ENCODE data around the gene SLC6A3. TPM values are rescaled to one million over a fixed set of nuclear protein-coding genes. Genes with fewer than 3 reads are reported as not detected.
"Not testable (repeated sequence)": the region's sequence is repeated elsewhere in the genome, so short reads cannot be mapped to it uniquely, and the experiment has no call there.

Gene SLC6A3
- total RNA-seq, 1 donor from 2014 or later = not detected

- DNase-seq (ENCODE audit: low spot score) = no peak
- no peak overlapping the region for H3K4me3 Mint-ChIP-seq (ENCODE audit: low read depth)
- H3K36me3 Mint-ChIP-seq (ENCODE audit: low read depth) = no peaks in the 10 kb centered on the region
- intact Hi-C loops (cut with micrococcal nuclease) = no loop called here
- no peaks in the 10 kb centered on the region for H3K9me3 Mint-ChIP-seq
- H3K27me3 Mint-ChIP-seq (ENCODE audit: low read depth) = peaks cover 5% of the 10 kb centered on the region
- H3K27ac Mint-ChIP-seq = no peak overlapping the region
- no peaks in the 10 kb centered on the region for H3K4me1 Mint-ChIP-seq (ENCODE audit: low read depth)
Measured at GRCh38 chr5:1360861-1361260, 84.4 kb downstream of the SLC6A3 start.

GRCh38 chr5:1360367-1360766 lies 84.9 kb downstream of the SLC6A3 start:
- H3K9me3 Mint-ChIP-seq; H3K4me3 Mint-ChIP-seq (ENCODE audit: low read depth); H3K36me3 Mint-ChIP-seq (ENCODE audit: low read depth); intact Hi-C loops (cut with micrococcal nuclease); H3K27me3 Mint-ChIP-seq (ENCODE audit: low read depth); DNase-seq (ENCODE audit: low spot score); H3K4me1 Mint-ChIP-seq (ENCODE audit: low read depth); H3K27ac Mint-ChIP-seq: not testable (repeated sequence)

- Mint-ChIP-seq H3K4me1 (ENCODE audit: low read depth) (no peaks in the 10 kb centered on the region), H3K27me3 (ENCODE audit: low read depth) (peaks cover 6% of the 10 kb centered on the region), H3K4me3 (ENCODE audit: low read depth) (no peak overlapping the region), H3K9me3 (no peaks in the 10 kb centered on the region), H3K27ac (no peak overlapping the region), H3K36me3 (ENCODE audit: low read depth) (no peaks in the 10 kb centered on the region)
- intact Hi-C loops (cut with micrococcal nuclease) = no loop called here
- DNase-seq (ENCODE audit: low spot score) = no peak
Measured at GRCh38 chr5:1359713-1360112, 85.5 kb downstream of the SLC6A3 start.

GRCh38 chr5:1359031-1359645 lies 86.1 kb downstream of the SLC6A3 start:
- H3K4me3 Mint-ChIP-seq (ENCODE audit: low read depth) = no peak overlapping the region
- no peak for DNase-seq (ENCODE audit: low spot score)
- H3K27me3 Mint-ChIP-seq (ENCODE audit: low read depth) = peaks cover 11% of the 10 kb centered on the region
- H3K27ac Mint-ChIP-seq = no peak overlapping the region
- H3K4me1 Mint-ChIP-seq (ENCODE audit: low read depth) = no peaks in the 10 kb centered on the region
- intact Hi-C loops (cut with micrococcal nuclease) = no loop called here
- no peaks in the 10 kb centered on the region for H3K9me3 Mint-ChIP-seq
- no peaks in the 10 kb centered on the region for H3K36me3 Mint-ChIP-seq (ENCODE audit: low read depth)

- H3K4me3 Mint-ChIP-seq (ENCODE audit: low read depth) = no peak overlapping the region
- H3K4me1 Mint-ChIP-seq (ENCODE audit: low read depth) = no peaks in the 10 kb centered on the region
- H3K27ac Mint-ChIP-seq = no peak overlapping the region
- no peak for DNase-seq (ENCODE audit: low spot score)
- H3K36me3 Mint-ChIP-seq (ENCODE audit: low read depth) = no peaks in the 10 kb centered on the region
- intact Hi-C loops (cut with micrococcal nuclease) = no loop called here
- H3K27me3 Mint-ChIP-seq (ENCODE audit: low read depth) = peaks cover 10% of the 10 kb centered on the region
- no peaks in the 10 kb centered on the region for H3K9me3 Mint-ChIP-seq
Measured at GRCh38 chr5:1358726-1359025, 86.6 kb downstream of the SLC6A3 start.

- no peak for DNase-seq (ENCODE audit: low spot score)
- Mint-ChIP-seq H3K4me3 (ENCODE audit: low read depth) (no peak overlapping the region), H3K27me3 (ENCODE audit: low read depth) (peaks cover 10% of the 10 kb centered on the region), H3K9me3 (no peaks in the 10 kb centered on the region), H3K36me3 (ENCODE audit: low read depth) (no peaks in the 10 kb centered on the region), H3K4me1 (ENCODE audit: low read depth) (no peaks in the 10 kb centered on the region), H3K27ac (no peak overlapping the region)
- intact Hi-C loops (cut with micrococcal nuclease) = no loop called here
Measured at GRCh38 chr5:1357946-1358725, 87.1 kb downstream of the SLC6A3 start.

GRCh38 chr5:1356873-1357787 lies 88.1 kb downstream of the SLC6A3 start:
- Mint-ChIP-seq H3K27me3 (ENCODE audit: low read depth) (peaks cover 8% of the 10 kb centered on the region), H3K9me3 (no peaks in the 10 kb centered on the region), H3K4me1 (ENCODE audit: low read depth) (no peaks in the 10 kb centered on the region), H3K4me3 (ENCODE audit: low read depth) (no peak overlapping the region), H3K27ac (no peak overlapping the region), H3K36me3 (ENCODE audit: low read depth) (no peaks in the 10 kb centered on the region)
- intact Hi-C loops (cut with micrococcal nuclease) = no loop called here
- no peak for DNase-seq (ENCODE audit: low spot score)

GRCh38 chr5:1354576-1354975 lies 90.7 kb downstream of the SLC6A3 start:
- no peak overlapping the region for H3K27ac Mint-ChIP-seq
- peaks cover 12% of the 10 kb centered on the region for H3K27me3 Mint-ChIP-seq (ENCODE audit: low read depth)
- H3K36me3 Mint-ChIP-seq (ENCODE audit: low read depth) = no peaks in the 10 kb centered on the region
- no peaks in the 10 kb centered on the region for H3K4me1 Mint-ChIP-seq (ENCODE audit: low read depth)
- no peak overlapping the region for H3K4me3 Mint-ChIP-seq (ENCODE audit: low read depth)
- no peaks in the 10 kb centered on the region for H3K9me3 Mint-ChIP-seq
- DNase-seq (ENCODE audit: low spot score) = no peak
- intact Hi-C loops (cut with micrococcal nuclease) = no loop called here

- Mint-ChIP-seq H3K36me3 (ENCODE audit: low read depth) (no peaks in the 10 kb centered on the region), H3K4me1 (ENCODE audit: low read depth) (no peaks in the 10 kb centered on the region), H3K9me3 (no peaks in the 10 kb centered on the region), H3K27me3 (ENCODE audit: low read depth) (peaks cover 12% of the 10 kb centered on the region), H3K4me3 (ENCODE audit: low read depth) (no peak overlapping the region), H3K27ac (no peak overlapping the region)
- no peak for DNase-seq (ENCODE audit: low spot score)
- intact Hi-C loops (cut with micrococcal nuclease) = no loop called here
Measured at GRCh38 chr5:1352231-1353219, 92.7 kb downstream of the SLC6A3 start.

- H3K36me3 Mint-ChIP-seq (ENCODE audit: low read depth) = no peaks in the 10 kb centered on the region
- peaks cover 4% of the 10 kb centered on the region for H3K4me1 Mint-ChIP-seq (ENCODE audit: low read depth)
- no peak overlapping the region for H3K27ac Mint-ChIP-seq
- H3K4me3 Mint-ChIP-seq (ENCODE audit: low read depth) = no peak overlapping the region
- DNase-seq (ENCODE audit: low spot score) = no peak
- peaks cover 12% of the 10 kb centered on the region for H3K27me3 Mint-ChIP-seq (ENCODE audit: low read depth)
- intact Hi-C loops (cut with micrococcal nuclease) = no loop called here
- H3K9me3 Mint-ChIP-seq = no peaks in the 10 kb centered on the region
Measured at GRCh38 chr5:1351156-1351555, 94.1 kb downstream of the SLC6A3 start.

GRCh38 chr5:1349246-1349645 lies 96.0 kb downstream of the SLC6A3 start:
- Mint-ChIP-seq H3K4me1 (ENCODE audit: low read depth) (peaks cover 5% of the 10 kb centered on the region), H3K36me3 (ENCODE audit: low read depth) (peaks cover under 1% of the 10 kb centered on the region), H3K27me3 (ENCODE audit: low read depth) (peaks cover 4% of the 10 kb centered on the region), H3K27ac (no peak overlapping the region), H3K4me3 (ENCODE audit: low read depth) (no peak overlapping the region), H3K9me3 (no peaks in the 10 kb centered on the region)
- DNase-seq (ENCODE audit: low spot score) = no peak
- intact Hi-C loops (cut with micrococcal nuclease) = loop anchor here (10.0 kb wide), 1 partner anchor 54 kb away; the partner anchor contains the start of gene TERT

- Mint-ChIP-seq H3K27ac (no peak overlapping the region), H3K9me3 (no peaks in the 10 kb centered on the region), H3K27me3 (ENCODE audit: low read depth) (peaks cover 4% of the 10 kb centered on the region), H3K4me1 (ENCODE audit: low read depth) (peaks cover 8% of the 10 kb centered on the region), H3K4me3 (ENCODE audit: low read depth) (no peak overlapping the region), H3K36me3 (ENCODE audit: low read depth) (peaks cover 4% of the 10 kb centered on the region)
- intact Hi-C loops (cut with micrococcal nuclease) = loop anchor here (10.0 kb wide), 1 partner anchor 54 kb away; the partner anchor contains the start of gene TERT
- DNase-seq (ENCODE audit: low spot score) = no peak
Measured at GRCh38 chr5:1348986-1349245, 96.3 kb downstream of the SLC6A3 start.

All from activated T-helper 2 cell treated with anti-CD3 and anti-CD28 coated beads, Interferon-gamma antibody, Interleukin-2, Interleukin-4, amounts not matched to agents 10 μg/mL and 5 μg/mL and 100 μg/mL, durations not matched to agents 14 hours and 24 hours and 36 hours (primary cell).